Activated CD4-positive, alpha-beta memory T cell treated with anti-CD3 and anti-CD28 coated beads, Interleukin-2, amount 10 ng/mL, durations not matched to agents 7 days and 5 days (primary cell): ENCODE data around the gene ADGRV1. TPM values are rescaled to one million over a fixed set of nuclear protein-coding genes. Genes with fewer than 3 reads are reported as not detected.

ENCODE experiments used
- CTCF ChIA-PET: fragments of 350-600 bp; sonication (Branson Sonifier 250); formaldehyde crosslinking; loops from one replicate; lab custom pipeline; 2021; ENCODE audit warnings: antibody characterized with exemption, inconsistent platforms; lab: Charles Lee
- POLR2A ChIA-PET: fragments of 350-600 bp; sonication (Branson Sonifier 250); formaldehyde crosslinking; loops from one replicate; lab custom pipeline; 2021; ENCODE audit warnings: antibody characterized with exemption; lab: Charles Lee
- DNase-seq: peaks from one replicate; pipeline ENCODE4 v3.0.0-alpha.2; 2020
- H3K27ac Mint-ChIP-seq: one replicate; pipeline ENCODE4 v1.8.0; 2021; ENCODE audit warnings: mild to moderate bottlenecking, mixed read lengths
- H3K27me3 Mint-ChIP-seq: one replicate; pipeline ENCODE4 v1.8.0; 2021; ENCODE audit warnings: mixed read lengths
- H3K36me3 Mint-ChIP-seq: one replicate; pipeline ENCODE4 v1.8.0; 2021; ENCODE audit warnings: low read depth, mixed read lengths
- H3K4me1 Mint-ChIP-seq: one replicate; pipeline ENCODE4 v1.8.0; 2021; ENCODE audit warnings: mixed read lengths
- H3K4me3 Mint-ChIP-seq: one replicate; pipeline ENCODE4 v1.8.0; 2021; ENCODE audit warnings: mild to moderate bottlenecking, mixed read lengths
- H3K9me3 Mint-ChIP-seq: one replicate; pipeline ENCODE4 v1.8.0; 2021; ENCODE audit warnings: mixed read lengths
- total RNA-seq, 2 experiments: library from RNA; stranded (reverse); gene quantifications; one replicate each; pipeline ENCODE4 v1.2.3, GENCODE V29; 2021

The ADGRV1 gene
- total RNA-seq, 2 experiments from 2014 or later: not detected

- Mint-ChIP-seq H3K27me3 (no peaks in the 10 kb centered on the region), H3K36me3 (no peaks in the 10 kb centered on the region), H3K27ac (no peak overlapping the region), H3K9me3 (no peaks in the 10 kb centered on the region), H3K4me3 (no peak overlapping the region), H3K4me1 (no peaks in the 10 kb centered on the region)
- CTCF ChIA-PET: interaction anchor here (0.7 kb wide), 1 partner anchor 73 kb away, joined by 4 read pairs; no protein-coding TSS in a partner anchor
- no peak for DNase-seq
- POLR2A ChIA-PET: no interaction called here
Observed at GRCh38 chr5:90689064-90689463, 130.5 kb downstream of the ADGRV1 start.

DNA sequence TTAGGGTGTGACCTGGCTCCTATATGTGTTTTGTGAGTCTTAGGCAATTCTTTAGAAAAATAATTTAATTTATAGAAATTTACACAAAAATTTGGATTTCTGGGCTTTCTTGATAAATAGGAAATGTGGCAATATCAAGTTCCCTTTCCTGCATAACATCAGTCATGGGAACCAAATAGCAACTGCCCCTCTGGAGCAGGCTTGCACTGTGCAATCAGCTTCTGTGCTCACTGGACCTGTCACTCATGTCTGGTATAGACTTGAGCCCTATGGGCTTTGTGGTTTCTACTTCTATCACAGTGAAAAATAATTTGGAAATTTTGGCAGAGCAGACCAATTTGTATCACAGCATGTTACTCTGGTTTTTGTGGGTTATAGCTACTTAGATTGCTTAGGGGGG, 131.7 kb downstream of the ADGRV1 start:
- CTCF ChIA-PET: no interaction called here
- POLR2A ChIA-PET: no interaction called here
- Mint-ChIP-seq H3K36me3 (no peaks in the 10 kb centered on the region), H3K27me3 (no peaks in the 10 kb centered on the region), H3K27ac (no peak overlapping the region), H3K4me1 (no peaks in the 10 kb centered on the region), H3K9me3 (no peaks in the 10 kb centered on the region), H3K4me3 (no peak overlapping the region)
- DNase-seq: no peak

- Mint-ChIP-seq H3K4me1 (no peaks in the 10 kb centered on the region), H3K36me3 (no peaks in the 10 kb centered on the region), H3K27me3 (no peaks in the 10 kb centered on the region), H3K27ac (no peak overlapping the region), H3K9me3 (no peaks in the 10 kb centered on the region), H3K4me3 (no peak overlapping the region)
- no peak for DNase-seq
- ChIA-PET CTCF (no interaction called here), POLR2A (no interaction called here)
Observed at GRCh38 chr5:90691533-90691932, 132.9 kb downstream of the ADGRV1 start.

DNA sequence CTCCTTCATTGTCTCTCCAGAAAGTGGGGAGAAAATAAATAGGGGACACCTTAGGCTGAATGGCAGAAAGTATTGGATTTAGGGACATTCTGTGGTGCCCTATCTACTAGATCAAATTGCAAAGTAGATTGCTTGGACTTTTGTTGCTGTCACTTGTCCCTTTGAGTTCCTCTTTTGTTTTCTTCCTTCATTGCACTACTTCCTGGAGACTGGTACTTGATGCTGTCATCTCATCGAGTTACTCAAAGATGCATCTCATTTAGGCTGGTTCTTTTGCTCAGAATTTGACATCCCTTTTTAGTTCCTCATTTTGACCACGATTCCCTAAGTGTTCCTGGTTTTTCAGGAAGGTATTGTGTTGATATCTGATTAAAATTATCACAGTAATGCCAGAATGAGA, 137.6 kb downstream of the ADGRV1 start:
- Mint-ChIP-seq H3K27ac (no peak overlapping the region), H3K4me1 (no peaks in the 10 kb centered on the region), H3K9me3 (no peaks in the 10 kb centered on the region), H3K4me3 (no peak overlapping the region), H3K27me3 (peaks cover 1% of the 10 kb centered on the region), H3K36me3 (no peaks in the 10 kb centered on the region)
- no peak for DNase-seq
- ChIA-PET CTCF (no interaction called here), POLR2A (no interaction called here)

DNA sequence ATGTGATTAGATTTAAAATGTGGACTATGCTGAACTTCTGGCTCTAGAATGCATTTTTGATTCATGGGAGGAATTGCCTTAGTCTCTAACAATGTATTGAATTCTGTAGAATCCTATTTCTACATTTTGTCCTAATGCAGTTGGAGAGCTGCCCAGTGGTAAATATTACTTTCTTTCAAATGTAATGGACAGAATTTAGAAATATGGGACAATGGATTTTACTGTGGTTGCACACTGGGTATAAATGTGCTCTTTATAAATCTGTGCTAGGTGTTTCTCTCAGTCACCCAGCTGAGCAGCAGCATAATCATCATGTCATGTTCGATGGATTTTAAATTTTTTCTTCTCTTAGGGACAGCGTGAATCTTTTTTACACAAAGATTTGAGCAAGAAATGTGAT, 141.7 kb downstream of the ADGRV1 start:
- ChIA-PET CTCF (no interaction called here), POLR2A (no interaction called here)
- Mint-ChIP-seq H3K9me3 (no peaks in the 10 kb centered on the region), H3K27me3 (peaks cover 1% of the 10 kb centered on the region), H3K27ac (no peak overlapping the region), H3K4me3 (no peak overlapping the region), H3K36me3 (no peaks in the 10 kb centered on the region), H3K4me1 (no peaks in the 10 kb centered on the region)
- DNase-seq: no peak

DNA sequence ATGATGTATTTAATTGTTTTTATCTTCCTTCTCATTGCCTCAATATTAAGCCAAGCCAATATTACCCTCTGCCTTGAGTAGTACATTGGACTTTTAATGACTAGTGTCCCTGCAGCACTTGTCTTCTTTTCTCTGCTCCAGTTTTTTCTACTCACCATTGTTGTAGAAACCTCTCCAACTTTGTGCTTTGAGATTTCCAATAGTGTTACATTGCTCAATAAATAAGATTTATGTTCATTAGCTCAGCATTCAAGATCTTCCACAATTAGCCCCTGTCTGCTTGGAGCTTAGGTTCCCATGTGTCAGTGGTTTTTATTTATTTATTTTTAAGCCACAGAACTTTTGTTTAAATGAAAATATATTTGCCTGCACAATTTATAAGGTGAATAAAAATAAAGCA, 145.3 kb downstream of the ADGRV1 start:
- Mint-ChIP-seq H3K27ac (no peak overlapping the region), H3K36me3 (no peaks in the 10 kb centered on the region), H3K27me3 (no peaks in the 10 kb centered on the region), H3K9me3 (no peaks in the 10 kb centered on the region), H3K4me1 (no peaks in the 10 kb centered on the region), H3K4me3 (no peak overlapping the region)
- POLR2A ChIA-PET: no interaction called here
- CTCF ChIA-PET: no interaction called here
- DNase-seq: no peak

GRCh38 chr5:90707698-90708097, 149.1 kb downstream of the ADGRV1 start:
- Mint-ChIP-seq H3K9me3 (no peaks in the 10 kb centered on the region), H3K27me3 (peaks cover 1% of the 10 kb centered on the region), H3K4me3 (no peak overlapping the region), H3K36me3 (no peaks in the 10 kb centered on the region), H3K27ac (no peak overlapping the region), H3K4me1 (no peaks in the 10 kb centered on the region)
- ChIA-PET CTCF (no interaction called here), POLR2A (no interaction called here)
- no peak for DNase-seq

- Mint-ChIP-seq H3K27me3 (peaks cover 3% of the 10 kb centered on the region), H3K4me3 (no peak overlapping the region), H3K36me3 (no peaks in the 10 kb centered on the region), H3K27ac (no peak overlapping the region), H3K9me3 (no peaks in the 10 kb centered on the region), H3K4me1 (no peaks in the 10 kb centered on the region)
- ChIA-PET CTCF (interaction anchor here (2.3 kb wide), 1 partner anchor 75 kb away, joined by 15 read pairs; no protein-coding TSS in a partner anchor), POLR2A (no interaction called here)
- no peak for DNase-seq
Observed at GRCh38 chr5:90709323-90710155, 150.9 kb downstream of the ADGRV1 start.

DNA sequence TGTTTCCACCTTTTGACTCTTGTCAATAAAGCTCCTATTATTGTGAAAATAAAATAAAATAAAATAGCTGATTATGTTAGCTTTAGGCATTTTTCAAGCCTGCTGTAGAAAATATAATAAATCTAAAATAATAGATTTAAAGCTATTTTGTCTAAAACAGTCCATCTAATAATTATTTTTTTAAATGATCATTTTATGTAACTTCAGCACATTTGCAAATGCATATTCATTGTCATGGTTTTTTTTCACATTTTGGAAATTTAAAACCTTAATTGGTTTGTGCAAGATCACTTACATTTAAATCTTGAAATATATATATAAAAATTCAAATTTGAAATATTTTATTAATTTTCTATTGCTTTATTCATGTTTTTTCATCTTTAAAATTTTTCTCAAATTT, 159.8 kb downstream of the ADGRV1 start:
- ChIA-PET POLR2A (no interaction called here), CTCF (no interaction called here)
- Mint-ChIP-seq H3K4me3 (no peak overlapping the region), H3K9me3 (no peaks in the 10 kb centered on the region), H3K27me3 (peaks cover 3% of the 10 kb centered on the region), H3K4me1 (no peaks in the 10 kb centered on the region), H3K27ac (no peak overlapping the region), H3K36me3 (no peaks in the 10 kb centered on the region)
- DNase-seq: no peak

- Mint-ChIP-seq H3K9me3 (no peaks in the 10 kb centered on the region), H3K4me1 (no peaks in the 10 kb centered on the region), H3K27me3 (no peaks in the 10 kb centered on the region), H3K4me3 (no peak overlapping the region), H3K27ac (no peak overlapping the region), H3K36me3 (no peaks in the 10 kb centered on the region)
- CTCF ChIA-PET: no interaction called here
- POLR2A ChIA-PET: interaction anchor here (1.0 kb wide), 1 partner anchor 44 kb away, joined by 3 read pairs; no protein-coding TSS in a partner anchor
- DNase-seq: no peak
Observed at GRCh38 chr5:90739567-90739966, 181.0 kb downstream of the ADGRV1 start.

DNA sequence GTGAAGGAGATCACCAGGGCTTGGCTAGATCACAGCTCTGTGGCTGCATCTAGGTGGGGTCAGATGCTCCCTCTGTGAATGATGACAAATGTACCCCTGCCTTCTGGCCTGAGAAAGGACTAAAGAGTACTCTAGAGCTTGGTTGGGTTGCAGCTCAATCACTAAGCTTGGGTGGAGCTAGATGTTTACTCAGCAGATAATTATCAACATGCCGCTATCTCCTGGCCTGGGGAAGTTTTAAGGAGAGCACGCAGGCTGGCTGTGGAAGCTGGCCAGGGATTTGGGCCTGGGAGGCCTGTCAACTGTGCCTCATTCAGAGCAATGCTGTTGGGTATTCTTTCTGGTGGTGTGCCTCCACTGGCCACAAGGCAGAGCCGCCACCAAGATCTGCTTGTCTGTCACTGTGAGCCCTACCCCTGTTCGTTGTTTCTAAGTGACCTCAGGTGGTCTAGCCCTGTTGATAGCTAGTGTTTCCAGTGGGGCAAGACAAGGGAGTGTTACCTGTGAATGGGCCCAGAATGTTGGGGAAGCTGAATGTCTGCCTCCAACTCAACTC, 181.7 kb downstream of the ADGRV1 start:
- Mint-ChIP-seq H3K4me1 (no peaks in the 10 kb centered on the region), H3K4me3 (no peak overlapping the region), H3K27ac (no peak overlapping the region), H3K9me3 (no peaks in the 10 kb centered on the region), H3K27me3 (no peaks in the 10 kb centered on the region), H3K36me3 (no peaks in the 10 kb centered on the region)
- DNase-seq: no peak
- ChIA-PET CTCF (no interaction called here), POLR2A (interaction anchor here (1.0 kb wide), 1 partner anchor 44 kb away, joined by 3 read pairs; no protein-coding TSS in a partner anchor)

GRCh38 chr5:90741022-90741564, 182.5 kb downstream of the ADGRV1 start:
- POLR2A ChIA-PET: no interaction called here
- Mint-ChIP-seq H3K27me3 (no peaks in the 10 kb centered on the region), H3K36me3 (no peaks in the 10 kb centered on the region), H3K4me1 (no peaks in the 10 kb centered on the region), H3K4me3 (no peak overlapping the region), H3K27ac (no peak overlapping the region), H3K9me3 (no peaks in the 10 kb centered on the region)
- no peak for DNase-seq
- CTCF ChIA-PET: no interaction called here

- Mint-ChIP-seq H3K9me3 (no peaks in the 10 kb centered on the region), H3K27me3 (no peaks in the 10 kb centered on the region), H3K36me3 (no peaks in the 10 kb centered on the region), H3K4me1 (no peaks in the 10 kb centered on the region), H3K4me3 (no peak overlapping the region), H3K27ac (no peak overlapping the region)
- DNase-seq: no peak
- ChIA-PET POLR2A (no interaction called here), CTCF (no interaction called here)
Observed at GRCh38 chr5:90746119-90746518, 187.5 kb downstream of the ADGRV1 start.
